GM19043 (cell line): ENCODE results near the gene TIMP3.

Experiments used
- ATAC-seq: cut with Tn5 transposase; IDR thresholded peaks from one replicate; pipeline ENCODE4 v1.9.1; 2021; ENCODE audit warnings: low read depth; ENCODE audit not compliant: unreplicated experiment

The TIMP3 gene

DNA sequence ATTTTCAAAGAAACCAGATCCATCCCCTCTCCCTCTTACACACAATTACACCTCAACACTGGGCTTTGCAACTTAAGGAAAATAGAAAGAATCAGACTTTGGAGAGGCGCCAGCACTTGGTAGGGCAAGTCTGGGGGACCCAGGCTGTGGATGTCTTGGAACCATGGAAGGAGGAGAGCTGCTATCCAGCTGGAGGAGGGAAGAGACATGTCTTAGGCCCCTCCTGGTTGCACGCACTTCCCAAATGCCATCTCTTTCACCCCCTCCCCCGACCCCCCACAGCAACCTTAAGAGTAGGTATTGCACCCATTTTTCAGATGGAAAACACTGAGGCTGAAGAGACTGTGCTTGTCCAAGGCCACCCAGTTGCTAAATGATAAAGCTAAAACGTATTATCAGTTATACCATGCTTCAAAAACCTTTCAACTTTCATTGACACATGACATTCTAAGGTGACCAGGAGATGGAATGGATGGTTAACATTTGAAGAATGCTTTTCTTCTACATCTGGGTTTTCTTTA, 3.9 kb downstream of the TIMP3 start:
- ATAC-seq = no peak

DNA sequence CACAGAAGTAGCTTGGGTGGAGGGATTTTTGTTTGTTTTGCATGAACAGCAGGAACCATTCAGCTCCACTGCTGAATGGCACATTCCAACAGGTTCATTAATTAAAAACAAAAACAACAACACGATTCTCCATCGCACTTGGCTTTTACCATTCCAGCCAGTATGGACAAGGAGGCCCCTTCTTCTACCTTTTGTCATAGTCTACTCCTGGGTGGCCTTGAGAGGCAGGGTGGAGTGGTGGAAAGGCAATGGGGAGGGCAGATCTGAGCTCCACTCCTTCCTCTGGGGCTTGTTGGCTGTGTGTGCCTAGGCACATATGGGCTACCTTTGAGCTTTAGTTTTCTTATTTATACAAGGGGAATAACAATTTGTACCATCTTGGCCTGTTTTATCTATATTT, 4.8 kb downstream of the TIMP3 start:
- no peak for ATAC-seq

GRCh38 chr22:32808038-32808445, 6.5 kb downstream of the TIMP3 start:
- no peak for ATAC-seq

DNA sequence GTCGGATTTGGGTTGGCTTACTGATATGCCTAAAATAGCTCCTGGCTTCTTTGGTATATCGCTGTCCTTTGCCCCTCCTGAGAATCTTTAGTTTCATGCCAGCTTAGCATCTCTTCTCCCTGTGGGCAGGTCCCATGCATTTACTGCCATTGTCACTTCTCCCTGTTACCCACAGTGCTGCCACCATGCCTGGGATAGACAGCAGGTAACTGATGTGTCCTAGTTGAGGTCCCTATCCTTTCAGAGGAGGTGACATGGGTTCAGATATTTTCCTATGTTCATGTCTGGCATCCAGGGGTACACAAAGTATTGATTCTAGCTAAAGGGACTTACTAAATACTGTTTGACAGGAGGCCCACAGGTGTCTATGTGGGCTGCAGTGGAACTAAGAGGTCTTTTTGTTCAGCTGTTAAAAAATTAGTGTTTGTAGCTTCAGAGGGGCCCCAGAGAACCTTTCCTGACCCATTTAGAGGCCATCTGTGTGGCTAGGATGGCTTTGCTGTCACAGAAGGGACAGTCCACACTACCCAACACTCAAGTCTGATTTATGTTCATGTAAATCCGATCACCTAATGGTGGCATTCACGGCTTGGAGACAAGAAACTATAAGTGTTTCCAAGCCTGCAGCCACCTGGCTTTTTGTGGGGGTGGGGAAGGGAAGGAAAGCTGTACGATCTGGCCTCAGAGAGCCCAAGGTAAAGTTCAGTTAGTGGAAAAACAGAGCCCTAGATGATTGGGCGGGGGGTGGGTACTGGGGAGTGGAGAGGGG, 8.5 kb downstream of the TIMP3 start:
- ATAC-seq = no peak

GRCh38 chr22:32810555-32811133, 9.1 kb downstream of the TIMP3 start:
- no peak for ATAC-seq

- no peak for ATAC-seq
These were observed 10.5 kb downstream of the TIMP3 start for GRCh38 chr22:32811788-32812545.

GRCh38 chr22:32814285-32814860, 12.9 kb downstream of the TIMP3 start:
- ATAC-seq = no peak

DNA sequence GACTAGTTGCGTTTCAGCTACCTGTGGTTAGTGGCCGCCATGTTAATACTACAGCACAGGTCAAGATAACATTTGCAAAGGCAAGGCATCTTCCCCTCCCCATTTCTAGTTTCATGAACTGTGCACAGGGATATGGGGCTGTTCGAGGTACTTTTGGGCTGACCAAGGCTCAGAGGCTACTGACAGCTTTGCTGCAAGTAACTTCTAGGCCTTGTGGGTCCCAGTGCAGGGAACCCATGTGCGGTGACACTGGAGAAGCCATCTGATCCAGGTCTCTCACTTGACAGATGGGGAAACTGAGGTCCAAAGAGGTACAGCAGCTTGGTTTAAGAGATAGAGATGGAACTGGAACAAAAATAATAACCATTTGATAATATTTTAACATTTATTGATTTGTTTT, 13.6 kb downstream of the TIMP3 start:
- no peak for ATAC-seq

DNA sequence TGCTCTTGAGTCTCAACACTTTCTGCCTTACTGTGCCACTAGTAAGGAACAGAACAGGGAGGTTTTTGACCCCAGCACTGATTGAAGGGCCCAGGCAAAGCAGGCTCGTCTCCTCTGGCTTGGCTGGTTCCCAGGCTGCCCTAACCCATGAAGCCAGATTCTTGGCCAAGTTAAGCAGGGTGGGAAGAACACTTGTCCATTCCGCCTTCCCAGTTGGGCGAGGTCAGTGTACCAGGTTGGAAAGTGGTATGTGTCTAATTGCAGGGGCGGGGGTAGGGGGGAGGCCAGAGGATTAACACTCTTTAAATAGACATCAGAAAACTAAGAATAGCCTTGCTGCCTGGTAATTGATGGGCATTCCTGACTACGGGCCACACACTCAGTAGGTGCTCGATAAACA, 14.4 kb downstream of the TIMP3 start:
- no peak for ATAC-seq

GRCh38 chr22:32817137-32817730, 15.7 kb downstream of the TIMP3 start:
- ATAC-seq = no peak

GRCh38 chr22:32818446-32819115, 17.1 kb downstream of the TIMP3 start:
- no peak for ATAC-seq

- ATAC-seq = no peak
These were observed 17.6 kb downstream of the TIMP3 start for GRCh38 chr22:32819120-32819519.

DNA sequence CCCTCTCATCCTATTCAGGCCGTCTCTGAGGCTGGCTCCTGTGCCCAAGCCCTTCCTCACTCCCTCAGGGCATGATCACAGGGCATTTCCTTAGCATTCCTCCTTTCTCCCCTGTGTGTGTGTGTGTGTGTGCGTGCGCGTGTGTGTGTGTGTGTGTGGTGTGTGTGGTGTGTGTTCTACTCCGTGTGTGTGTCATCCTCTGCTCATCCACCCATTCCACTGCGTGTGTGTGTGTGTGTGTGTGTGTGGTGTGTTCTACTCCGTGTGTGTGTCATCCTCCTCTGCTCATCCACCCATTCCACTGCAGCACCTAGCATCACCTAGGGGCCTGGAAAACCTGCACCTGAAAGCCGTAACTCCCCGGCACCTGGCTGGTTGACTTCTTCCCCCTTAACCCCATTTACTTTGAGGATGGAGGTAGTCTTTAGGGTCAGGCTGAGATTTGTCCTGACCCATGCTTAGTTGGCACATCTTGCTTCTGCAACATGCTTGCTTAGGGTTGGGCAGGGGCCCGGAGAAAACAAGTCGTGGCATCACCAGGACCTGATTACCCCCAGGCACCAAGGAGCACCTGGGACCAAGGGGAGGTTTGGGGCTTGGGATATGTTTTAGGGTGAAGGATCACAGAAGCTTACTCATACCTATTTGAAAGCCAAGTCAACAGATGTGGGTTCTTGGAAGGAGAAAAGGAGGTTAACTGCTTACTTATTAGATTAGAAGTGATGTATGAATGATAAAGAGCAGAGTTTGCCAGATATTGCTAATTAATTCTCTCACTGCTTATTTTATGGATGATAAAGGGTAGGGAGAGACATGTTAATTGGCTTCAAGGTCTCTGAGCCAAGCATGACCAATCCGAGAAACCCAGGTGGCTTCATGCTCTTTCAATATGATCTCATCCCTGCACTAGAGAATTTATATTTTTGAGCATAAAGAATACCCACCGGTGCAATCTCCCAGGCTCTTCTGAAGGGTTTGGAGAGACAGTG, 18.9 kb downstream of the TIMP3 start:
- ATAC-seq = no peak

DNA sequence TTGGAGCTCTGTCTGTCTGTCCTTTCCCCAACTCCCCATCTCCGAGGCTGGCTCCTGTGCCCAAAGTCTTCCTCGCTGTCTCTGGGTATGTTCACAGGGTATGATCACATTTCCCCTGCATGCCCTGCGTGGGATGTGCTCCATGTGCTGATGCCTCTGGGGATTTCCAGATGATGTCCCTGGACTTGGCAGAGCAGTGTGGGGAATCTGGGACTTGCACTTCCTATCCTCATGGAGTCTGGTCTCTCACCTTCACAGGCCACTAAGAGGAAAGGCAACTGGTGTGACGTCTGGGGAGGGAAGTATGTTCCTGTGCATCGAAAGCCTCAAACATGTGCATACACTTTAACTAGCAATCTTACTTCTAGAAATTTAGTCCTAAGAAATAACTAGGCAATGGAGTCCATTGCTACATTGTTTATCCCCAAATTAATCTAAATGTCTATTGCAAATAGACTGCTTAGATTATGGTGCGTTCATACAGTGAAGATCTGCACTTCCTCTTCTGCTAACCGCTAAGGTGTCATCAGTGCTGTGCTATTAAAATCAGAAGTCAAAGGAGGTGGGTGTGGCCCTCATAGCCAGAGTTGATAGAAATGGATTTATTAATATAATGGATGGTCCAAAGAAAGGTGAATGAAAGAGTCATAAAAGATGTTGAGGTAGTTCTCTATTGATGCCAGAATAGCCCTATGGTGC, 20.8 kb downstream of the TIMP3 start:
- no peak for ATAC-seq

GRCh38 chr22:32823024-32823730, 21.7 kb downstream of the TIMP3 start:
- ATAC-seq = no peak

GRCh38 chr22:32824531-32825312, 23.2 kb downstream of the TIMP3 start:
- no peak for ATAC-seq

GRCh38 chr22:32826537-32826936, 25.0 kb downstream of the TIMP3 start:
- no peak for ATAC-seq
